Inflammatory macrophage (primary cell): ENCODE measurements around the gene IGFBP6.
A peak's percentile ranks its signal among the peaks of the same experiment; 100 is the strongest.

Source experiments
- DNase-seq, 2 donors: peaks; one replicate each; pipeline ENCODE4 v3.0.0-alpha.2; 2020 to 2022

IGFBP6 gene

GRCh38 chr12:53059434-53060063, 37.9 kb upstream of the IGFBP6 start:
- DNase-seq, result no peak

- DNase-seq, result no peak
Measured at GRCh38 chr12:53060064-53060720, 37.3 kb upstream of the IGFBP6 start.

DNA sequence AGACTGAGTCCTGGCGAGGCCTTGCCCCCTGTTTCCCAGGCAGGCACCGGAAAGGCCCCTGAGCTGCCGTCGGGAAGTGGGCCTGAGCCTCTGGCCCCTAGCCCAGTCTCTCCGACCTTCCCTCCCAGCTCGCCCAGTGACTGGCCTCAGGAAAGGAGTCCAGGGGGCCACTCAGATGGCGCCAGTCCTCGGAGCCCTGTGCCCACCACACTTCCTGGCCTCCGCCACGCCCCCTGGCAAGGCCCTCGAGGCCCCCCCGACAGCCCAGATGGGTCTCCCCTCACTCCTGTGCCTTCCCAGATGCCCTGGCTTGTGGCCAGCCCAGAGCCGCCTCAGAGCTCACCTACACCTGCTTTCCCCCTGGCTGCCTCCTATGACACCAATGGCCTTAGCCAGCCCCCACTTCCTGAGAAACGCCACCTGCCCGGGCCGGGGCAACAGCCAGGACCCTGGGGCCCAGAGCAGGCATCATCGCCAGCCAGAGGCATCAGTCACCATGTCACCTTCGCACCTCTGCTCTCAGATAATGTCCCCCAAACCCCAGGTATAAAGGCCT, 36.7 kb upstream of the IGFBP6 start:
- no peak for DNase-seq

DNA sequence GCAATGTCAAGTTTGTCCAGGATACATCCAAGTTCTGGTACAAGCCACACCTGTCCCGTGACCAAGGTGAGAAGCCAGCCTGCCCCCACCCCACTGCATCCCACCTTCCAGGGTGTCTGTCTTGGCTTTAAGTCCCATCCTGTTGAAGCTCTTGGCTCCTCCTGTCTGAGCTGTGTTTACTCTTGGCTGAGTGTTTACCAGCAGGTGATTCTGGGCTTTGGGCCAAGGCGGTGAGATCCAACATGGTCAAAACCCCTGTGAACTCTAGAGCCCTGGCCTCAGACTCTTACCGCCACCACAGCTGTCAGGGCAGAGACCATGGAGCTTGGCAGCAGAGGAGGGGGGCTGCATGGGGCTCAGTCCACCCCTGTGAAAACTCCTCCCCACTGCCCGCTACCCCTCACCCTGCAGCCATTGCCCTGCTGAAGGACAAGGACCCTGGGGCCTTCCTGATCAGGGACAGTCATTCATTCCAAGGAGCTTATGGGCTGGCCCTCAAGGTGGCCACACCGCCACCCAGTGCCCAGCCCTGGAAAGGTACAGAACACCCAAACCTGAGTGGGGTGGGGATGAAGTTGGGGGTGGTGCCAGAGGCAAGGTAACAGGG, 36.0 kb upstream of the IGFBP6 start:
- no peak for DNase-seq

GRCh38 chr12:53062011-53062961, 35.2 kb upstream of the IGFBP6 start:
- DNase-seq, result no peak

DNA sequence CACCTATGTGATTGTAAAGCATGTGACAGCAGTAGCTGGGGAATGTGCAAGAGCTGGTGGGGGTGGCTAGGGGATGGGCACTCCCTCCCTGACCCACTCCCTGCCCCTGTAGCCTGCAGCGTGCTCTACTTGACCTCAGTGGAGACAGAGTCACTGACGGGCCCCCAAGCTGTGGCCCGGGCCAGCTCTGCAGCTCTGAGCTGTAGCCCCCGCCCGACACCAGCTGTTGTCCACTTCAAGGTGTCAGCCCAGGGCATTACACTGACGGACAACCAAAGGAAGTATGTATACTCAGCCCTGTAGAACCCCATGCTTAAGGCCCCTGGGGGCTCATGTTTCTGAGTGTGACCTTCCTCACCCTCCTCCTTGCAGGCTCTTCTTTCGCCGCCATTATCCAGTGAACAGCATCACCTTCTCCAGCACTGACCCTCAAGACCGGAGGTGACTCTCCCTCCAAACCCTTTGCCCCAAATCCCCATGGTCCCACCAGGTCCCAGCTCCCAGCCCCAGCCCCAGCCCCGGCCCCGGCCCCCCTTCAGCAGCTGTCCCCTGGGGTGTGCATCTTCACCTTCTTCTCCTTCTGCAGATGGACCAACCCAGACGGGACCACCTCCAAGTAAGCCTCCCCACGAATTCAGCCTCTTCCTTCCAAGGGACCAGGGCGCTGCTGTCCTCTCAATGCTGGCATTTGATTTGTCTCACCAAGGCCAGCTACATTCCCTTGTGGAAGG, 34.3 kb upstream of the IGFBP6 start:
- no peak for DNase-seq

DNA sequence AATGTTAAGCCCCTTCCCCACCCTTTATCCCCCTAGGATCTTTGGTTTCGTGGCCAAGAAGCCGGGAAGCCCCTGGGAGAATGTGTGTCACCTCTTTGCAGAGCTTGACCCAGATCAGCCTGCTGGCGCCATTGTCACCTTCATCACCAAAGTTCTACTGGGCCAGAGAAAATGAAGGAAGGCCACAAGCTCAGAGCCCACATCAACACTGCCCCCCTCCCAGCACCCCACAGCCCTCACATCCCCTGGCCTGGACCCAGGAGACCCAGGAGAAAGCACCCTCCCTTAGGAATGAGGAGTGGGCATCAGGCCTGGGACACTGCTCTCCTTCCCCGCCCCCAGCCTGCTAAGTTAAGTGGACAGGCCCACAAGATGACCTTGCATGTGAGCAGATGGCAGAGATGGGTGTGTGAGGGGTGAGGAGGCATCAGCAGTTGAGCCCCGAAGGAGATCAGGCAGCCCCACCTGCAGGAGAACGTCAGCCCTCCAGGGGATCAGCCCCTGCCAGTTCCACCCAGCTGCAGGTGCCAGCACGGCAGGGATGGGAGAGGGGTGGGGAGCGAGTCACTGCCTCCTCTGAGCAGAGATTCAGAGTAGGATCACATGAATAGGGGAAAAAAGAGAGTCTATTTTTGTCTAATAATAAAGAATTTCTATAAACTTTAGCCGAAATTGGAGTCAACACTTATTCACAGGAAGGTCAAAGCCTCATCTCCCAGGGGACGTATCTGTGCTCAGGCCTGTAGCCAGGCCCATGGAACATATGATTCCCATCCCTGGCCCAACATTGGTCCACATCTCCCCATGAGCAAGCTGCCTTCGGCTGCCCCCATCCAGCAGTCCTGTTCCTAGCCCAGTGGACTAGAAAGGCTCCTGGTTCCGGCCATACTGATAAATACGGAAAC, 33.5 kb upstream of the IGFBP6 start:
- no peak for DNase-seq

DNA sequence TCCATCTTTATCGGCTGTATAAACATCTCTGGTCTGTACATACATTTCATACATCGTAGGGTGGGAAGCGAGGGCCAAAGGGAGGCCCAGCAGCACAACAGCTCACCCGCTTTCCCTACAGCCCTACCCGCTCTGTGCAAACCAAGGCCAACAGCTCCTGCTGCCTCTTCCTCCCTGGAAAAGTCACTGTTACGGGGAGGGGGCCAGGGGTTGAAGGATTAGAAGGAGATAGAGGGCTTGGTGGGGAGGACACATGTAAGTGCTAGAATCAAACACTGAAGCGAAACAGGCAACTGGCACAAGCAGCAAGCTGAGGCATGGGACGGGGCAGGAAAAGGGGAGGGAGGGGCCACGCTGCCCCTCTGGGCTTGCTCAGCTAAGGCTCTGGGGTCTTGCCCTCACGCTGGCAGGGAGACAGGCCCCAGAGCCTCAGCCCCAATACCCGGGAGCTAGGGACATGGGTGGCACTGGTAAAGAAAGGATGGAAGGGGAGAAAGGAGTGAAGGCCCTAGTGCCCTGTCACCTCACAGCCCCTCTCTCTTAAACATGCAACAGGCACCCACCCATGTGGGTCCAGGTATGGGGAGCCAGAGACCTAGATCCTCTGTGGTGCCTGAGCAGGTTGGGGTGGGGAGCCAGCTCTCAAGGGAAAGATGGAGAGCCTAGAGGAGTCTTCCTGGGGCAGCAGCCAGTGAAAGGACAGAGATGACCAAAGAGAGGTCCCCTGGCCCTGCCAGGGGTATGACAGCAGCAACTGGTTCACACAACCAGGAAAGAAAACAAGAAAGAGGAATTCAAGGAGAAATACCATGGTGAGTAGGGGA, 32.6 kb upstream of the IGFBP6 start:
- no peak for DNase-seq

DNA sequence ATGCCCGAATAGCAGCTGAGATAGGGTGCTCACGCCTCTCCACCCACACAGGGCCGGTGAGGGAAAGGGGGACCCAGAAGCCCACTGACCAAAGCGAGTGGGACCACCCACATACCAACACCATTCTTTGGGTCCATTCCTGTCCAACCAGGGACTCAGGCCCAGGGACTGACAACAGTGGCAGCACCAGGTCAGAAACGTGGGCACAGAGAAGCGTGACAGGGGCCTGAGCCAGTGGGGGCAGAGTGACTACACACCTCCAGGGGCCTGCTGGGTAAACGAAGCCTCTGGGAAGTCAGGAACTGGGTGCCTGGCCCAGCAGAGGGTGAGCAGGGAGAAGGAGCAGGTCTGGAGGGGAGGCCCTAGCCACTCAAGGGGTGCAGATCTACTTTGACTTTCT, 32.0 kb upstream of the IGFBP6 start:
- DNase-seq, result no peak

DNA sequence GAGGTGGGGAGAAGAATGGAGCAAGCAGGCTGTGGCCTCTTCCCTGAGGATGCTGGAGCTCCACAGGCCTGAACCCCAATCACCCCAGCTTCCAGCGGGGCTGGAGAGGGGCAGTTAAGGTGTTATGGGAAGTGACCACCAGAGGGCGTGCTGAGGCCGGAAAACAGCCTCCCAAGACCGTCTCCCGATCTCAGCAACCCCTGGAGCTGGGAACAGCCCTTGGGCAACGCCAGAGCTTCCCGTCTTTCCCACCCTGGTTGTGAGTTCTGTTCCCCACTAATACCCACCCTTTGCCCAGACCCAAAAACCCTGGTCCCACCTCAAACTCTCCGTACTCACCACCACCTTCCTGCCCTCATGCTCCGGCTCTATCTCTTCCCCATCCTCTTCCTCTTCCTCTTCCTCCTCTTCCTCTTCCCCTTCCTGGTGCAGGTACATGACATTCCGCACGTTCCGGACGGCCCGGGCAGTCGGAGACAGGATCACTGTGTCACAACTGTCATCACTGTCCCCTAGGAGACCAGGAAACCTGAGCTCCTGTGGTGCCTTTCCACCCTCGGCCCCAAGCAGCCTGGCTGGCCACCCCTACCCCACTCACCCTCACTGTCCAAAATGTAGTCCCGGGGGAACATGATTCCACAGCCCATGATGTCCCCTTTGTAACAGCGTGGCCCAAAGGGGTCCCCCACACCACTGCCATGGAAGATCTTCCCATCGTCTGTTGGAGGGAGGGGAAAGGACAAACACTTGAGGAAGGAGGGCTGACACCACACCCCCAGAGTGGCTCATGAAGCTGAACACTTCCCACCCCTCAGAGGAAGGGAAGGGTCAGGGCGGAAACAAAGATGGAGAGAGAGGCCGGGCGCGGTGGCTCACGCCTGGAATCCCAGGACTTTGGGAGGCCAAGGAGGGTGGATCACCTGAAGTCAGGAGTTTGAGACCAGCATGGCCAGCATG, 31.2 kb upstream of the IGFBP6 start:
- DNase-seq, result peak; percentile 65 to 69

- no peak for DNase-seq
Measured at GRCh38 chr12:53067074-53067992, 30.1 kb upstream of the IGFBP6 start.

GRCh38 chr12:53067993-53068770, 29.3 kb upstream of the IGFBP6 start:
- no peak for DNase-seq

DNA sequence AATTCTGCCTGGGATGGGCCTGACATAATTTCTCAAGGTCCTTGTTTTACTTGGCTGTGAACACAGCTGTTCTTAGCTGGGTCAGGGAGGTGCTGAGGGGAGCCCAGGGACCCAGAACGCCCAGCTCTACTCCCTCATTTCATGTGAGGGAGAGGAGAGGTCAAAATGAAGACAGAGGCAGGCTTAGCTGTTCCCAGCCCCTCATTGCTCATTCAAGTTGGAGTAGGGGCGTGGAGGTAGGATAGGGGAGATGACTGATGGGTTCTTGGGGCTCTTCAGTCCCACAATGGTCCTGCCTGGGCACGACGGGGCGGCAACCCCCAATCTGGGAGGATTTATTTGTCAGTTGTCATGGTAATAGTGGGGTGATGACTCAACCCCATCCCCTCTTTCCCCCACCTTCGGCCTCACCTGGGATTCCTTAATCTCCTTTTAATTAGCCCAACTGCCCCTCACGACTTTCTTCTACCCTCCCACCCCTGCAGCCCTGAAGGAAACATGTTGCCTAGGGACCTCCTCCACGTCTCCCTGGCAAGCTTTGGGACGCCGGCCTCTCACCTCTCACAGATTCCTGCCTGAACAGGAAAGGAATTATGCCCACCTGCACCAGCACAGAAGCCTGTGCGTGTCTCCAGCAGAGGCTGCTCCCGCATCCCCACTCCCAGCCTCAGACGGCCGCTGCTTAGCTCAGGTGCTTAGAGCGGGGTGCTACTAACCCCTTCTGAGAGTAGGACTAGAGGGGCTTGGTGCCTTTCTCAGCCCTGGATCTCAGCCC, 28.5 kb upstream of the IGFBP6 start:
- DNase-seq, result no peak

GRCh38 chr12:53069621-53070410, 27.7 kb upstream of the IGFBP6 start:
- no peak for DNase-seq

- DNase-seq, result no peak
Measured at GRCh38 chr12:53070877-53071492, 26.5 kb upstream of the IGFBP6 start.
